LNCaP clone FGC (cell line): ENCODE results near the gene IL37.
"Not testable (repeated sequence)": the region's sequence is repeated elsewhere in the genome, so short reads cannot be mapped to it uniquely, and the experiment has no call there.

Source experiments
- DNase-seq: peaks from one replicate; pipeline ENCODE4 v3.0.0-alpha.2; 2011; ENCODE audit warnings: low read depth
- H3K4me3 ChIP-seq: 2 replicates; pipeline ENCODE4 v1.5.1; 2011; ENCODE audit warnings: mild to moderate bottlenecking, low read depth, low read length, control low read depth
- CTCF ChIP-seq: IDR thresholded peaks from 2 replicates; pipeline ENCODE4 v1.5.1; 2012; ENCODE audit warnings: mild to moderate bottlenecking; ENCODE audit not compliant: control insufficient read depth, insufficient read depth; ENCODE audit errors: extremely low read depth

Gene IL37

GRCh38 chr2:112927745-112928144 lies 16.8 kb downstream of the IL37 start:
- H3K4me3 ChIP-seq = no peak overlapping the region
- TF ChIP-seq CTCF = no peak
- no peak for DNase-seq

GRCh38 chr2:112933261-112933660 lies 22.3 kb downstream of the IL37 start:
- TF ChIP-seq CTCF = no peak

GRCh38 chr2:112934117-112934516 lies 23.2 kb downstream of the IL37 start:
- not testable (repeated sequence) for DNase-seq, H3K4me3 ChIP-seq

More at GRCh38 chr2:112933261-112933660, 22.3 kb downstream of the IL37 start:
- no peak overlapping the region for H3K4me3 ChIP-seq
- DNase-seq = no peak

- TF ChIP-seq CTCF = no peak
- H3K4me3 ChIP-seq = no peak overlapping the region
- DNase-seq = no peak
Observed at GRCh38 chr2:112936927-112937232, 25.9 kb downstream of the IL37 start.

- no peak for TF ChIP-seq CTCF
- H3K4me3 ChIP-seq = no peak overlapping the region
- no peak for DNase-seq
Observed at GRCh38 chr2:112938904-112939303, 27.9 kb downstream of the IL37 start.

- DNase-seq = no peak
- no peak overlapping the region for H3K4me3 ChIP-seq
- no peak for TF ChIP-seq CTCF
Observed at GRCh38 chr2:112939425-112939824, 28.5 kb downstream of the IL37 start.

- DNase-seq = no peak
- H3K4me3 ChIP-seq = no peak overlapping the region
- TF ChIP-seq CTCF = no peak
Observed at GRCh38 chr2:112940859-112941625, 30.1 kb downstream of the IL37 start.
